CD8-positive, alpha-beta memory T cell (primary cell): ENCODE results near the gene RFX3. TPM values are rescaled to one million over a fixed set of nuclear protein-coding genes. Genes with fewer than 3 reads are reported as not detected.

Source experiments
- CTCF ChIA-PET: fragments of 350-600 bp; sonication (Branson Sonifier 250); formaldehyde crosslinking; loops from one replicate; lab custom pipeline; 2021; ENCODE audit warnings: antibody characterized with exemption; lab: Charles Lee
- POLR2A ChIA-PET: fragments of 350-600 bp; sonication (Branson Sonifier 250); formaldehyde crosslinking; loops from one replicate; lab custom pipeline; 2021; ENCODE audit warnings: antibody characterized with exemption; lab: Charles Lee
- DNase-seq, 5 donors: peaks; one replicate each; pipeline versions ENCODE4 v3.0.0 to v3.0.0-alpha.2; 2020 to 2022; ENCODE audit warnings: mixed read lengths in 1 of 5
- H3K27ac ChIP-seq: one replicate; pipeline ENCODE4 v1.7.0; 2013; ENCODE audit warnings: low read depth, mild to moderate bottlenecking, low read length, moderate library complexity
- H3K27me3 ChIP-seq: 2 replicates; pipeline ENCODE4 v1.7.0; 2013; ENCODE audit warnings: low read length, mild to moderate bottlenecking; ENCODE audit not compliant: insufficient read depth, poor library complexity, severe bottlenecking
- H3K36me3 ChIP-seq: 2 replicates; pipeline ENCODE4 v1.7.0; 2013; ENCODE audit warnings: mild to moderate bottlenecking, low read length, moderate library complexity; ENCODE audit not compliant: insufficient read depth
- H3K4me1 ChIP-seq: 2 replicates; pipeline ENCODE4 v1.7.0; 2013; ENCODE audit warnings: mild to moderate bottlenecking, low read length, moderate library complexity; ENCODE audit not compliant: insufficient read depth
- H3K4me3 ChIP-seq: 2 replicates; pipeline ENCODE4 v1.7.0; 2013; ENCODE audit warnings: mild to moderate bottlenecking, low read length
- H3K9me3 ChIP-seq: 2 replicates; pipeline ENCODE4 v1.7.0; 2013; ENCODE audit warnings: mild to moderate bottlenecking, low read length
- H3K27ac Mint-ChIP-seq, 8 donors: one replicate each; pipeline ENCODE4 v1.8.0; 2020 to 2021; ENCODE audit warnings: mixed read lengths in 8 of 8, mild to moderate bottlenecking in 6 of 8, inconsistent platforms in 3 of 8, moderate library complexity in 3 of 8
- H3K27me3 Mint-ChIP-seq, 2 donors: one replicate each; pipeline ENCODE4 v1.8.0; 2020 to 2021; ENCODE audit warnings: mixed read lengths in 2 of 2, mild to moderate bottlenecking in 1 of 2, moderate library complexity in 1 of 2
- H3K36me3 Mint-ChIP-seq, 3 donors: one replicate each; pipeline ENCODE4 v1.8.0; 2020 to 2021; ENCODE audit warnings: mixed read lengths in 3 of 3, inconsistent platforms in 1 of 3, mild to moderate bottlenecking in 1 of 3
- H3K4me1 Mint-ChIP-seq, 3 donors: one replicate each; pipeline ENCODE4 v1.8.0; 2020 to 2021; ENCODE audit warnings: mixed read lengths in 3 of 3, inconsistent platforms in 1 of 3, mild to moderate bottlenecking in 1 of 3
- H3K4me3 Mint-ChIP-seq, 7 donors: one replicate each; pipeline ENCODE4 v1.8.0; 2020 to 2021; ENCODE audit warnings: mixed read lengths in 7 of 7, mild to moderate bottlenecking in 6 of 7, moderate library complexity in 4 of 7, inconsistent platforms in 2 of 7
- H3K9me3 Mint-ChIP-seq, 5 donors: one replicate each; pipeline ENCODE4 v1.8.0; 2020 to 2022; ENCODE audit warnings: mixed read lengths in 5 of 5, mild to moderate bottlenecking in 3 of 5, moderate library complexity in 2 of 5, inconsistent platforms in 1 of 5
- polyA plus RNA-seq: library from polyadenylated mRNA; unstranded; fragments of 300-500 nt; fragmentation: Illumina TruSeq; gene quantifications from one replicate; pipeline ENCODE4 v1.2.3, GENCODE V29; 2021
- total RNA-seq, 2 experiments: library from RNA; stranded (reverse); gene quantifications; one replicate each; pipeline ENCODE4 v1.2.3, GENCODE V29; 2021

Gene RFX3
- total and polyA plus RNA-seq, 3 experiments from 2014 or later = 5.3 to 14.6 (median 14.1) TPM

DNA sequence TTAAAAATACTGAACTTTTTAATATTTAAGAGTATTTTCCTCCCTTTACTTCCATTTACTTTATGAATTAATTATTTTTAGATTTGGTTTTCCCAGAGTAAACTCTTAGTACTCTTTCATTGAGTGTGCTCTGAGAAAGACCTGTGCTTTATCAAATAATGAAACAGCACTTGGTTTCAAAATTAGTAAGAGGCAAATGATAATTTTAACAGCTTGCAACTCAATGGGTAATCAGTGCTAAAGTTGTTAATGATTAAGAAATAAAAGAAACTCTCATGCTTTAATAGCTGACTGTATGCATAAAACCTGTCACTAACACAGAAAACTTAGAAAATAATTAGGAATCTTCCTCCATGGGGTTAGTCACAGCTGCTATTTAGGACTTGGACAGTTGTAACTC, 244.4 kb downstream of the RFX3 start:
- H3K9me3 ChIP-seq = no peaks in the 10 kb centered on the region
- no peaks in the 10 kb centered on the region for H3K27me3 ChIP-seq
- peaks cover 29 to 49% (median 32%) of the 10 kb centered on the region in 3 donors for H3K36me3 Mint-ChIP-seq
- no peak overlapping the region for H3K4me3 Mint-ChIP-seq
- H3K27ac ChIP-seq = no peak overlapping the region
- H3K4me1 ChIP-seq = no peaks in the 10 kb centered on the region
- no peak overlapping the region for H3K27ac Mint-ChIP-seq
- DNase-seq = no peak
- H3K9me3 Mint-ChIP-seq = no peaks in the 10 kb centered on the region
- CTCF ChIA-PET = no interaction called here
- POLR2A ChIA-PET = no interaction called here
- peaks cover 7 to 14% (median 8%) of the 10 kb centered on the region in 3 donors for H3K4me1 Mint-ChIP-seq
- no peaks in the 10 kb centered on the region for H3K27me3 Mint-ChIP-seq
- peaks cover under 1% of the 10 kb centered on the region for H3K36me3 ChIP-seq
- no peak overlapping the region for H3K4me3 ChIP-seq

DNA sequence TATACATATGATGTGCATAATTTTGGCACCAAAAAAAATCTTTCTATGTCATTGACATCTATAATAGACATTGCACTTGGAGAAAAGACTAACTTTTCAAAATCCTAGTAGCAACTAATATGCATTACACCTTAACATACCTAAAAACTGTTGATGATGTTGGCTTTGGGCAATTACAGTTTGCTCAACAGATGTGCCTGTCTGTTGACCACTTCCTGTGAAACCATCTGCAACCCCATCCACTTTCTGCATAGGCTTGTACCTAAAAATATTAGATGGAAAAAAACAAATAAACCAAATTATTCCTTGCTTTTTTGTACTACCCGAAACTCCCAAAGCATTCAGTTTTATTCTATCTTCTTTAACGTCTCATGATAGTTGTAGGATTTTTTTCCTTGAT, 248.6 kb downstream of the RFX3 start:
- Histone ChIP-seq H3K4me3 (no peak overlapping the region), H3K9me3 (no peaks in the 10 kb centered on the region), H3K4me1 (no peaks in the 10 kb centered on the region), H3K27ac (no peak overlapping the region), H3K36me3 (peaks cover 10% of the 10 kb centered on the region), H3K27me3 (no peaks in the 10 kb centered on the region)
- ChIA-PET CTCF (no interaction called here), POLR2A (no interaction called here)
- Mint-ChIP-seq H3K27me3 (no peaks in the 10 kb centered on the region), H3K9me3 (peaks cover 0 to 2% (median 0%) of the 10 kb centered on the region in 5 donors), H3K36me3 (peaks cover 35 to 49% (median 36%) of the 10 kb centered on the region in 3 donors), H3K4me3 (no peak overlapping the region), H3K4me1 (peaks cover 7 to 14% (median 8%) of the 10 kb centered on the region in 3 donors), H3K27ac (no peak overlapping the region)
- DNase-seq = no peak

GRCh38 chr9:3271581-3271980, 254.2 kb downstream of the RFX3 start:
- peaks cover 0 to 2% (median 0%) of the 10 kb centered on the region in 5 donors for H3K9me3 Mint-ChIP-seq
- Histone ChIP-seq H3K27ac (no peak overlapping the region), H3K9me3 (no peaks in the 10 kb centered on the region), H3K36me3 (peaks cover 16% of the 10 kb centered on the region), H3K27me3 (no peaks in the 10 kb centered on the region), H3K4me1 (no peaks in the 10 kb centered on the region), H3K4me3 (no peak overlapping the region)
- H3K4me1 Mint-ChIP-seq = no peaks in the 10 kb centered on the region
- DNase-seq = no peak
- H3K4me3 Mint-ChIP-seq = no peak overlapping the region
- ChIA-PET POLR2A (no interaction called here), CTCF (no interaction called here)
- H3K27ac Mint-ChIP-seq = peak overlapping the region in 1 of 8 donors; percentile 65
- no peaks in the 10 kb centered on the region for H3K27me3 Mint-ChIP-seq
- H3K36me3 Mint-ChIP-seq = peaks cover 35 to 73% (median 48%) of the 10 kb centered on the region in 3 donors

- Histone ChIP-seq H3K27me3 (no peaks in the 10 kb centered on the region), H3K27ac (no peak overlapping the region), H3K4me3 (no peak overlapping the region), H3K4me1 (no peaks in the 10 kb centered on the region), H3K36me3 (peaks cover 14% of the 10 kb centered on the region), H3K9me3 (no peaks in the 10 kb centered on the region)
- H3K27me3 Mint-ChIP-seq = no peaks in the 10 kb centered on the region
- ChIA-PET CTCF (no interaction called here), POLR2A (no interaction called here)
- H3K27ac Mint-ChIP-seq = peak overlapping the region in 1 of 8 donors; percentile 42
- H3K9me3 Mint-ChIP-seq = peaks cover 0 to 2% (median 0%) of the 10 kb centered on the region in 5 donors
- H3K36me3 Mint-ChIP-seq = peaks cover 32 to 69% (median 44%) of the 10 kb centered on the region in 3 donors
- no peak overlapping the region for H3K4me3 Mint-ChIP-seq
- DNase-seq = no peak
- H3K4me1 Mint-ChIP-seq = no peaks in the 10 kb centered on the region
These were observed 254.6 kb downstream of the RFX3 start for GRCh38 chr9:3271157-3271556.

DNA sequence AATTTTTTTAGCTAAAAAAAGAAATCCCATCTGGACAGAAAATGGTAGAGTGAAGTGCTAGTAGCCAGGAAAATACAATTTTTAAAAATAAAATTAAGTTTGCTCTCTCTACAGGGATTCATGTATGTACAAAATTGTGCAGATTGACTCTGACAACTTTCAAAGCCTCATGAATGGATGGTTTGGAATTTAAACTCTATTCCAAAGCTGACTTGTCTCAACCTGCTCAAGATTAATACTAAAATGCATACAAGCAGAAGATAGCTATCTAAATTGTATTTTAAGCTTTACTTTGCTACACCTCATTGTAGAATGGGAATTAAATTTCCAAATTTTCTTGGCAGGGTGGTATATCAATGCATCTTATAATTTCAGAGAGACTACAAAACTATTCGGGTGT, 257.6 kb downstream of the RFX3 start:
- CTCF ChIA-PET = no interaction called here
- H3K9me3 Mint-ChIP-seq = no peaks in the 10 kb centered on the region

DNA sequence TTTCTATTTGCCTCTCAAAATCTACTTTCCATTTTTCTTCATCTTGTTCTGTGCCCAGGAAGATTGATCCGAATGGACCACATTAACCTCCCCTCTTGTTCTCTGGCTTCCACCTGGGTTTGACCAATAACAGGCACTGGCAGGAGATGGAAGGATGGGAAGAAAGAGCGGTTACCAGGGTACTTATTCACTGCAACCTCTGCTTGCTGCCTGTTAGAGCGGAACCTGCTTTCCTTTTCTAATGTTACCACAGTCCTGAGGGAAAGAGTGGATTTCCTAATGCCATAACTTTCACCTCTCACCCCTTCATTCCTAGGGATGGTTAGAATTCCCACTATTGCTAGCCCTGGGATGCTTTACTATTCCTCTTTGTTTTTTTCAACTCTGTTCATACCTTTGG, 262.1 kb downstream of the RFX3 start:
- Mint-ChIP-seq H3K27ac (no peak overlapping the region), H3K36me3 (peaks cover 14 to 68% (median 23%) of the 10 kb centered on the region in 3 donors), H3K4me3 (no peak overlapping the region), H3K4me1 (no peaks in the 10 kb centered on the region), H3K27me3 (no peaks in the 10 kb centered on the region), H3K9me3 (no peaks in the 10 kb centered on the region)
- no peak overlapping the region for H3K4me3 ChIP-seq
- POLR2A ChIA-PET = no interaction called here
- DNase-seq = no peak
- CTCF ChIA-PET = no interaction called here
- no peaks in the 10 kb centered on the region for H3K36me3 ChIP-seq
- H3K9me3 ChIP-seq = no peaks in the 10 kb centered on the region
- no peaks in the 10 kb centered on the region for H3K4me1 ChIP-seq
- no peaks in the 10 kb centered on the region for H3K27me3 ChIP-seq
- no peak overlapping the region for H3K27ac ChIP-seq

More for the DNA sequence above, 257.6 kb downstream of the RFX3 start:
- Mint-ChIP-seq H3K36me3 (peaks cover 30 to 76% (median 39%) of the 10 kb centered on the region in 3 donors), H3K27me3 (no peaks in the 10 kb centered on the region), H3K27ac (no peak overlapping the region), H3K4me1 (no peaks in the 10 kb centered on the region), H3K4me3 (no peak overlapping the region)
- DNase-seq = no peak
- H3K36me3 ChIP-seq = peaks cover 6% of the 10 kb centered on the region
- POLR2A ChIA-PET = no interaction called here
- H3K4me3 ChIP-seq = no peak overlapping the region
- H3K27me3 ChIP-seq = no peaks in the 10 kb centered on the region
- no peak overlapping the region for H3K27ac ChIP-seq
- H3K4me1 ChIP-seq = no peaks in the 10 kb centered on the region
- H3K9me3 ChIP-seq = no peaks in the 10 kb centered on the region

DNA sequence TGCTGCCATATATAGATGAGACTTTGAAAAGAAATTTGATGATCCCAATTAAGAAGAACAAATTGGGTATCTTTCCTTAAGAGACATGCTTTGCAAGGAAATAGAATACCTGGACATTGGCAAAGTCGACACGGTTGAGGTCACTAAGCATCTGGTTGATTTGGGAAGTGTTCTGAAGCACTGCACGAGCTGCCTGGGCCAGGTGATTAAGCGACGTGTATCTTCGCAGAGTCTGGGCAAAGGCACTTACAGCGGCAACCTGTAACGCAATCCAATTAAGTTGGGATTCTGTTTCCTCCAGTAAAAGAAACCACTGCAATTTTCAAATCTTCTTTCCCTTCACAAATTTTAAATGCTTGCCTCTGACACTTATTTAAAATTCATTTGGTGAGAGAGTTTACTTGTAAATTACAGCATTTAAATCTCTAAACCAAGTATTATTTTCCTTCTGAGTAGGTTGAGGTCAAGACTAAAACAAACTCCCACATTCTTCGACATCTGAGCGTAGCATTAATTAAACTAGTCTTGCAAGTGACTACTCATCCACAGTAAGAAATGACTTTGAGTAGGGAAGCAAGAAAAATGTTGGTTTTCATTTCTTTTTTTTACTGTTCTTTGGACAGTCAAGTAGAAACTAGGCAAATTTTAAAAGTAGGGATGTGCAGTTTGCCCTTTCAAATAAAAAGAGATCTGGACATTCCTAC, 262.8 kb downstream of the RFX3 start:
- no peak overlapping the region for H3K4me3 Mint-ChIP-seq
- POLR2A ChIA-PET = no interaction called here

DNA sequence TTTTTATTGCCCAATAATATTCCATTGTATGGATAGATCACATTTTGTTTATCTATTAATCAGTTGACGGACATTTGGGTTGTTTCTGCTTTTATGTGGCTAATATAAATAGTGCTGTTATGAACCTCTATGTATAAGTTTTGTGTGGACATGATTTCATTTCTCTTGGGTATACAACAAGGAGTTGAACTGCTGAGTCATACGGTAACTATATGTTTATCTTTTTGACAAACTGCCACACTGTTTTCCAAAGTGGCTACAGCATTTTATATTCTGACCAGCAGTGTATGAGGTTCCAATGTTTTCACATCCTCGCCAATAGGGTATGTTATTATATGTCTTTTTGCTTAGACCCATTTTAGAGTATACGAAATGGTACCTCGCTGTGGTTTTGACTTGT, 264.3 kb downstream of the RFX3 start:
- Histone ChIP-seq H3K4me1 (no peaks in the 10 kb centered on the region), H3K36me3 (peaks cover 4% of the 10 kb centered on the region), H3K4me3 (no peak overlapping the region), H3K27ac (no peak overlapping the region), H3K9me3 (no peaks in the 10 kb centered on the region), H3K27me3 (no peaks in the 10 kb centered on the region)
- Mint-ChIP-seq H3K4me3 (no peak overlapping the region), H3K4me1 (no peaks in the 10 kb centered on the region), H3K27ac (no peak overlapping the region), H3K9me3 (no peaks in the 10 kb centered on the region), H3K27me3 (no peaks in the 10 kb centered on the region), H3K36me3 (peaks cover 6 to 65% (median 32%) of the 10 kb centered on the region in 3 donors)
- DNase-seq = no peak
- CTCF ChIA-PET = no interaction called here
- POLR2A ChIA-PET = no interaction called here

More for the DNA sequence above, 262.8 kb downstream of the RFX3 start:
- Histone ChIP-seq H3K36me3 (no peaks in the 10 kb centered on the region), H3K4me3 (no peak overlapping the region), H3K4me1 (no peaks in the 10 kb centered on the region), H3K27me3 (no peaks in the 10 kb centered on the region), H3K9me3 (no peaks in the 10 kb centered on the region), H3K27ac (no peak overlapping the region)
- no peaks in the 10 kb centered on the region for H3K4me1 Mint-ChIP-seq
- H3K27me3 Mint-ChIP-seq = no peaks in the 10 kb centered on the region
- CTCF ChIA-PET = no interaction called here
- DNase-seq = no peak
- peaks cover 14 to 62% (median 23%) of the 10 kb centered on the region in 3 donors for H3K36me3 Mint-ChIP-seq
- H3K27ac Mint-ChIP-seq = no peak overlapping the region
- no peaks in the 10 kb centered on the region for H3K9me3 Mint-ChIP-seq
